A549 (cell line): Measurements from ENCODE around the gene STX8. TPM values are rescaled to one million over a fixed set of nuclear protein-coding genes. Genes with fewer than 3 reads are reported as not detected.
A peak's percentile ranks its signal among the peaks of the same experiment; 100 is the strongest.
"Not testable (repeated sequence)": the region's sequence is repeated elsewhere in the genome, so short reads cannot be mapped to it uniquely, and the experiment has no call there.

Experiments used
- ATAC-seq, 2 experiments: fragments of 200-7000 bp in 1 of 2; fragments of >200 bp in 1 of 2; cut with Nextera tagmentation in 1 of 2; cut with Tn5 transposase in 1 of 2; 3 replicates each; pipeline versions ENCODE4 v1.8.0 to v1.9.1; 2018 to 2020; ENCODE audit warnings: mild to moderate bottlenecking in 1 of 2, moderate library complexity in 1 of 2
- CTCF ChIA-PET: fragments of 300-600 bp; sonication (Branson Sonifier 250); formaldehyde crosslinking; extraction: SDS; loops from one replicate; lab custom pipeline; 2021; ENCODE audit warnings: antibody characterized with exemption, inconsistent platforms; lab: Yijun Ruan, JAX
- POLR2A ChIA-PET: fragments of 350-600 bp; formaldehyde crosslinking; extraction: SDS; loops from one replicate; lab custom pipeline; 2021; ENCODE audit warnings: antibody characterized with exemption, inconsistent platforms; lab: Yijun Ruan, JAX
- DNase-seq, 2 experiments: peaks; one replicate each; pipeline versions ENCODE4 v3.0.0 to v3.0.0-alpha.2; 2011 to 2016; ENCODE audit warnings: low read depth in 1 of 2, low spot score in 1 of 2
- FAIRE-seq: peaks from 2 replicates; lab custom pipeline; 2011; peaks lifted over from hg19 to GRCh38; lab: Jason Lieb, UNC
- H3K27ac ChIP-seq, 2 experiments: fragments of >200 bp; sonication (Bioruptor Twin); formaldehyde crosslinking; 3 replicates each; pipeline ENCODE4 v1.5.1; 2016 to 2017
- H3K4me1 ChIP-seq: fragments of >200 bp; sonication (Bioruptor Twin); formaldehyde crosslinking; 3 replicates; pipeline ENCODE4 v1.6.1; 2016
- H3K4me2 ChIP-seq: fragments of >200 bp; sonication (Bioruptor Twin); formaldehyde crosslinking; 3 replicates; pipeline ENCODE4 v1.6.1; 2016
- H3K4me3 ChIP-seq: fragments of >200 bp; sonication (Bioruptor Twin); formaldehyde crosslinking; 3 replicates; pipeline ENCODE4 v1.5.1; 2016
- H3K9me3 ChIP-seq: fragments of >200 bp; sonication (Bioruptor Twin); formaldehyde crosslinking; 3 replicates; pipeline ENCODE4 v1.6.1; 2016
- BHLHE40 ChIP-seq: IDR thresholded peaks from 2 replicates; pipeline ENCODE4 v1.6.1; 2012; ENCODE audit warnings: low read depth, low read length, inconsistent platforms
- CEBPB ChIP-seq, 2 experiments: fragments of >200 bp in 1 of 2; sonication (Bioruptor Twin) in 1 of 2; formaldehyde crosslinking in 1 of 2; IDR thresholded peaks; 2 replicates each; pipeline ENCODE4 v1.6.1; 2012 to 2016
- CHD2 ChIP-seq: fragments of 150-350 bp; IDR thresholded peaks from 2 replicates; pipeline ENCODE4 v1.6.1; 2014; ENCODE audit warnings: low read length; ENCODE audit not compliant: partially characterized antibody
- CHD4 ChIP-seq: fragments of 200-600 bp; sonication (generic); IDR thresholded peaks from 2 replicates; pipeline ENCODE4 v1.6.1; 2016; ENCODE audit warnings: antibody characterized with exemption, mild to moderate bottlenecking, borderline replicate concordance
- CTCF ChIP-seq: fragments of >200 bp; sonication (Bioruptor Twin); formaldehyde crosslinking; IDR thresholded peaks from 3 replicates; pipeline ENCODE4 v1.5.1; 2016
- E2F6 ChIP-seq: IDR thresholded peaks from 2 replicates; pipeline ENCODE4 v1.6.1; 2012; ENCODE audit warnings: low read depth, borderline replicate concordance
- ELK1 ChIP-seq: fragments of 150-350 bp; IDR thresholded peaks from 2 replicates; pipeline ENCODE4 v1.6.1; 2014; ENCODE audit warnings: low read depth, mild to moderate bottlenecking, low read length
- EP300 ChIP-seq, 2 experiments: fragments of >200 bp; sonication (Bioruptor Twin); formaldehyde crosslinking; IDR thresholded peaks; 2 replicates in 1 of 2; 3 replicates in 1 of 2; pipeline ENCODE4 v1.6.1; 2016 to 2017
- FOSB ChIP-seq: fragments of 250-450 bp; sonication (Bioruptor Pico); IDR thresholded peaks from 2 replicates; pipeline ENCODE4 v1.5.0; 2020; ENCODE audit warnings: mild to moderate bottlenecking, moderate library complexity
- HDAC2 ChIP-seq: fragments of 200-600 bp; sonication (generic); IDR thresholded peaks from 2 replicates; pipeline ENCODE4 v1.6.1; 2016
- HES2 ChIP-seq: fragments of >200 bp; sonication (Bioruptor Twin); formaldehyde crosslinking; IDR thresholded peaks from 2 replicates; pipeline ENCODE4 v1.6.1; 2016
- HEYL ChIP-seq: fragments of 250-450 bp; sonication (Bioruptor Pico); IDR thresholded peaks from 2 replicates; pipeline ENCODE4 v1.8.0; 2021; ENCODE audit warnings: mild to moderate bottlenecking, moderate library complexity
- HOXB13 ChIP-seq: fragments of 250-450 bp; sonication (Bioruptor Pico); IDR thresholded peaks from 2 replicates; pipeline ENCODE4 v1.5.0; 2020; ENCODE audit warnings: low read depth, mild to moderate bottlenecking, moderate library complexity
- HOXB5 ChIP-seq: fragments of 250-450 bp; sonication (Bioruptor Pico); IDR thresholded peaks from 2 replicates; pipeline ENCODE4 v1.5.0; 2020; ENCODE audit warnings: mild to moderate bottlenecking, moderate library complexity
- KDM5A ChIP-seq: fragments of 200-600 bp; sonication (generic); IDR thresholded peaks from 2 replicates; pipeline ENCODE4 v1.6.1; 2016; ENCODE audit warnings: antibody characterized with exemption, mild to moderate bottlenecking
- MAFK ChIP-seq: fragments of 450-650 bp; IDR thresholded peaks from 2 replicates; pipeline ENCODE4 v1.6.1; 2014; ENCODE audit not compliant: partially characterized antibody
- MAX ChIP-seq: IDR thresholded peaks from 2 replicates; pipeline ENCODE4 v1.6.1; 2012
- MAZ ChIP-seq: fragments of 150-350 bp; IDR thresholded peaks from 2 replicates; pipeline ENCODE4 v1.6.1; 2014; ENCODE audit warnings: antibody characterized with exemption, low read depth, low read length, borderline replicate concordance
- NFE2L2 ChIP-seq: fragments of 150-350 bp; conservative IDR thresholded peaks from 2 replicates; pipeline ENCODE4 v1.6.1; 2014; ENCODE audit warnings: low read length
- NPAS2 ChIP-seq: fragments of 250-450 bp; sonication (Bioruptor Pico); IDR thresholded peaks from 2 replicates; pipeline ENCODE4 v1.8.0; 2022; ENCODE audit warnings: mild to moderate bottlenecking, moderate library complexity, borderline replicate concordance
- PBX3 ChIP-seq: IDR thresholded peaks from 2 replicates; pipeline ENCODE4 v1.6.1; 2012
- POLR2A ChIP-seq: IDR thresholded peaks from 2 replicates; pipeline ENCODE4 v1.6.1; 2012; ENCODE audit warnings: mild to moderate bottlenecking, low read length
- POLR2AphosphoS2 ChIP-seq: conservative IDR thresholded peaks from 2 replicates; pipeline ENCODE4 v1.6.1; 2012; ENCODE audit warnings: low read length, improper control_type of control experiment, inconsistent platforms
- RARB ChIP-seq: fragments of 250-450 bp; sonication (Bioruptor Pico); IDR thresholded peaks from 2 replicates; pipeline ENCODE4 v1.8.0; 2021; ENCODE audit warnings: mild to moderate bottlenecking, moderate library complexity
- TFCP2L1 ChIP-seq: fragments of 250-450 bp; sonication (Bioruptor Pico); IDR thresholded peaks from 2 replicates; pipeline ENCODE4 v1.5.0; 2021; ENCODE audit warnings: mild to moderate bottlenecking
- TP53 ChIP-seq: fragments of 250-450 bp; sonication (Bioruptor Pico); IDR thresholded peaks from 2 replicates; pipeline ENCODE4 v1.5.0; 2021; ENCODE audit warnings: mild to moderate bottlenecking, moderate library complexity
- ZFP36 ChIP-seq: fragments of 450-650 bp; IDR thresholded peaks from 2 replicates; pipeline ENCODE4 v1.6.1; 2014; ENCODE audit warnings: borderline replicate concordance; ENCODE audit not compliant: partially characterized antibody
- ZNF302 ChIP-seq: fragments of 250-450 bp; sonication (Bioruptor Pico); IDR thresholded peaks from 2 replicates; pipeline ENCODE4 v1.9.0; 2021; ENCODE audit warnings: inconsistent platforms, mild to moderate bottlenecking, moderate library complexity
- ZSCAN20 ChIP-seq: fragments of 250-450 bp; sonication (Bioruptor Pico); IDR thresholded peaks from 2 replicates; pipeline ENCODE4 v1.8.0; 2022; ENCODE audit warnings: mild to moderate bottlenecking, moderate library complexity
- WGBS: methylation state at CpG from one replicate; pipeline ENCODE4 v1.1.6; 2017; ENCODE audit errors: missing lambda C conversion rate; 5-methylcytosine and 5-hydroxymethylcytosine counted together
- polyA plus RNA-seq, 4 experiments: library from polyadenylated mRNA; depleted of rRNA in 3 of 4; stranded (reverse); fragments of >200 nt; fragmentation: RNase III in 1 of 4; extraction: RNeasy Plus Mini Kit Qiagen cat#74134 plus additional on column Dnase treatment in 1 of 4; gene quantifications; 2 replicates in 3 of 4; 3 replicates in 1 of 4; pipeline ENCODE4 v1.2.3, GENCODE V29; 2011 to 2017

STX8 gene
- polyA plus RNA-seq, 2 of the 4 experiments (the other 2 are of a cell fraction), result 93.6 to 168 TPM

- TF ChIP-seq TFCP2L1 (CRISPR knock-in tag), result no peak
- TF ChIP-seq RARB (CRISPR knock-in tag), result no peak
- TF ChIP-seq MAZ, result no peak
- TF ChIP-seq CEBPB (IDR thresholded peaks at IDR 0.05), result no peak
- TF ChIP-seq HOXB5 (CRISPR knock-in tag), result no peak
- TF ChIP-seq HEYL (CRISPR knock-in tag), result no peak
- TF ChIP-seq CHD2, result no peak
- TF ChIP-seq, all 56 proteins: peak for 0
- H3K9me3 ChIP-seq, result no peaks in the 10 kb centered on the region
- H3K4me3 ChIP-seq, result no peak overlapping the region
- no peak for FAIRE-seq
- ATAC-seq, result peak in 1 of 2 experiments; percentile 54; a peak in 1 of 6 replicates
- WGBS, result 92% methylated on average over 7 of the region's 8 CpGs
- ChIA-PET POLR2A (interaction anchor here (0.6 kb wide), 1 partner anchor 250 kb away, joined by 3 read pairs; no protein-coding TSS in a partner anchor), CTCF (interaction anchor here (0.5 to 1.0 kb wide), 2 partner anchors 47 to 118 kb away, joined by 3 to 4 read pairs; no protein-coding TSS in a partner anchor)
- H3K4me2 ChIP-seq, result no peak overlapping the region
- H3K4me1 ChIP-seq, result no peaks in the 10 kb centered on the region
- DNase-seq, result no peak
- H3K27ac ChIP-seq, result no peak overlapping the region
Measured at GRCh38 chr17:9342225-9342624, 233.4 kb downstream of the STX8 start.

GRCh38 chr17:9339958-9340357 is 235.7 kb downstream of the STX8 start:
- POLR2A ChIA-PET, result no interaction called here
- Histone ChIP-seq H3K4me3 (no peak overlapping the region), H3K4me2 (no peak overlapping the region), H3K27ac (no peak overlapping the region), H3K9me3 (peaks cover 12% of the 10 kb centered on the region), H3K4me1 (no peaks in the 10 kb centered on the region)
- no peak for DNase-seq
- CTCF ChIA-PET, result no interaction called here
- no peak for FAIRE-seq
- no peak for ATAC-seq
- 82% methylated on average over 7 of the region's 7 CpGs for WGBS
- TF ChIP-seq KDM5A, result no peak
- TF ChIP-seq NPAS2 (CRISPR knock-in tag), result no peak
- TF ChIP-seq ZFP36, result no peak
- TF ChIP-seq HDAC2, result no peak
- no peak for TF ChIP-seq HOXB13 (CRISPR knock-in tag)
- TF ChIP-seq FOSB (CRISPR knock-in tag), result no peak
- TF ChIP-seq NFE2L2, result no peak
- no peak for TF ChIP-seq CHD4

GRCh38 chr17:9339482-9339881 is 236.1 kb downstream of the STX8 start:
- H3K4me2 ChIP-seq, DNase-seq, H3K27ac ChIP-seq, FAIRE-seq, ATAC-seq, H3K4me3 ChIP-seq, H3K4me1 ChIP-seq, POLR2A ChIA-PET: not testable (repeated sequence)
- peaks cover 17% of the 10 kb centered on the region for H3K9me3 ChIP-seq
- WGBS, result 79% methylated on average over 10 of the region's 10 CpGs
- CTCF ChIA-PET, result interaction anchor here (0.6 kb wide), 1 partner anchor 1226 kb away, joined by 3 read pairs; no protein-coding TSS in a partner anchor

- DNase-seq (no peak), FAIRE-seq (no peak), ATAC-seq (no peak)
- Histone ChIP-seq H3K4me1 (no peaks in the 10 kb centered on the region), H3K9me3 (peaks cover 21% of the 10 kb centered on the region), H3K4me2 (no peak overlapping the region), H3K27ac (no peak overlapping the region), H3K4me3 (no peak overlapping the region)
- 79% methylated on average over 2 of the region's 2 CpGs for WGBS
- POLR2A ChIA-PET, result no interaction called here
- CTCF ChIA-PET, result interaction anchor here (0.7 to 2.2 kb wide), 3 partner anchors 12 to 584 kb away, joined by 3 to 8 read pairs (median 3); no protein-coding TSS in a partner anchor
- no peak for TF ChIP-seq POLR2AphosphoS2
- TF ChIP-seq CTCF, result no peak
- no peak for TF ChIP-seq HES2
- no peak for TF ChIP-seq EP300 (IDR thresholded peaks at IDR 0.05)
- no peak for TF ChIP-seq ZSCAN20 (CRISPR knock-in tag)
- TF ChIP-seq ELK1, result no peak
- no peak for TF ChIP-seq E2F6
- no peak for TF ChIP-seq TP53 (CRISPR knock-in tag)
- no peak for TF ChIP-seq PBX3
- TF ChIP-seq CHD2, result no peak
- no peak for TF ChIP-seq ZNF302 (CRISPR knock-in tag)
- TF ChIP-seq MAFK, result no peak
- no peak for TF ChIP-seq BHLHE40
- TF ChIP-seq POLR2A, result no peak
- TF ChIP-seq MAX, result no peak
Measured at GRCh38 chr17:9336817-9337216, 238.8 kb downstream of the STX8 start.
